Tongue (tissue), 2 donors: ENCODE measurements around the gene TCF12. TPM values are rescaled to one million over a fixed set of nuclear protein-coding genes. Genes with fewer than 3 reads are reported as not detected.

ENCODE experiments used
- small RNA-seq: library from RNA; depleted of rRNA; stranded (forward); fragments of <200 nt; gene quantifications from one replicate; pipeline ENCODE3, GENCODE V24; 2014; ENCODE audit warnings: low replicate concordance
- total RNA-seq: library from RNA; depleted of rRNA; stranded (reverse); fragments of >200 nt; gene quantifications from one replicate; pipeline ENCODE4 v1.2.3, GENCODE V29; 2014

Gene TCF12
- total RNA-seq, 1 donor from 2014 or later: 176 TPM

Small RNAs within 50 kb of the gene (small RNA-seq; reads per million reads assigned to genes)
- gene RF01210: not detected

Other genes starting within 250 kb of the TCF12 start
- 79.8 TPM for gene ZNF280D, start 185.1 kb upstream of the TCF12 start, total RNA-seq